ENCODE measurements around the gene ZC3H14.

ZC3H14 gene

DNA sequence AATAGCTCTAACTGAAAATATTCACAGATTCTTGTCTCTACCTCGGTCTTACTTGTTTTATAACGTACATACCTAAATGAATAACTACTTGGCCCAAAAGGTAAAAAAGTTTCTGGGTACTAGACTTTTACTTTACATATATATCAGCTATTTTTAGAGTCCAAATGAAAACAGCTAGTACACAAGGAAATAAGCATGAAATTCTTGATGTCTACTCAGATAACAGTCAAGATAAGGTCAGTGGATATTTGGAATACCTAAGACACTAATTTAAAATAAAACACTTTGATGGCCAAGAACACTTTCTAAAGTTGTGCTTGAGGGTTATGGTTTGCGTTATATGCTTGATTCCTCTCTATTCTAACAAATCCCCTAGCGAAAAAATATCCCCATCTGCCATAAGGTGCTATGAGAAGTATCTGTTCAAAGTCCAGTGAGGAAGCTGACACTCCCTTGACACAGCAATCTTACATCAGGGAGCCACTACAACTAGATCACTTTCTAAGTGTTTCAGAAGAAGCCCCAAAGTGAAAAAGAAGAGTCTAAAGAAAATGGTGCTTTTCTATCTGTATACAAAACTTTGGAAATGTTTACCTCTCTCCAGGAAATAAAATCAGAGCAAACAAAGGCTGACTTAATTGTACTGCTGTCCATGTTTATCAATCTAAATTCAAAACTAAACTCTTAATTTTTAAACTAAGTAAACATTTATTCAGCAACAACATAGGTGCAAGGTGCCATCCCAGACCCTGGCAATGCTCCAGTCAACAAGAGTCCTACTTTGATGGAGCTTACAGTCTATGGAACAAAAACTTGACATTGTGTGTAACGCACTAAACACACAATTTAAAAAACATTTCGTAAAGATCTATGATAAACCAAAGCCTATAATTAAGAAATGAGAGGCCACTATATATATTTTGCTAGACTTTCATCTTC, 19.7 kb upstream of the ZC3H14 start:
- H3K4me3 ChIP-seq (replicated peaks; ENCODE audit: low read depth, low read length): no peak overlapping the region
- no peak for DNase-seq (ENCODE audit: extremely low read depth, low read depth)
- TF ChIP-seq CTCF (IDR thresholded peaks at IDR 0.05; ENCODE audit: low read depth, low read length, missing control alignments): no peak

- no peak for DNase-seq (ENCODE audit: extremely low read depth, low read depth)
- TF ChIP-seq CTCF (IDR thresholded peaks at IDR 0.05; ENCODE audit: low read depth, low read length, missing control alignments): no peak
- H3K4me3 ChIP-seq (replicated peaks; ENCODE audit: low read depth, low read length): no peak overlapping the region
These were observed 17.6 kb upstream of the ZC3H14 start for GRCh38 chr14:88545256-88545655.

- no peak overlapping the region for H3K4me3 ChIP-seq (replicated peaks; ENCODE audit: low read depth, low read length)
- no peak for TF ChIP-seq CTCF (IDR thresholded peaks at IDR 0.05; ENCODE audit: low read depth, low read length, missing control alignments)
- no peak for DNase-seq (ENCODE audit: extremely low read depth, low read depth)
These were observed 16.0 kb upstream of the ZC3H14 start for GRCh38 chr14:88546621-88547385.

DNA sequence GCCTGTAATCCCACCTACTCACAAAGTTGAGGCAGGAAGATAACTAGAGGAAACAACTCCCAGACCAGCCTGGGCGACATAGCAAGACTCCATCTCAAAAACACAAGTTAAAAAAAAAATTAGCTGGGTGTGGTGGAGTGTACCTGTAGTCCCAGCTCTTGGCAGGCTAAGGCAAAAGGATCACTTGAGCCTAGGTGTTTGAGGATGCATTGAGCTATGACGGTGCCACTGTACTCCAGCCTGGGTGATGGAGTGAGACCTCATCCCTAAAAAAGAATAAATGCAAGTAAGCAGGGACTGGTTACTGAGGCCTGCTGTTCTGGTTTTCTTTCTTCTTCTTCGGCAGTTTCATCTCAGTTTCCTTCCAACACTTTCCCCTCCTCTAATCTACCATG, 15.5 kb upstream of the ZC3H14 start:
- DNase-seq (ENCODE audit: extremely low read depth, low read depth): no peak
- TF ChIP-seq CTCF (IDR thresholded peaks at IDR 0.05; ENCODE audit: low read depth, low read length, missing control alignments): no peak
- H3K4me3 ChIP-seq (replicated peaks; ENCODE audit: low read depth, low read length): no peak overlapping the region

- TF ChIP-seq CTCF (IDR thresholded peaks at IDR 0.05; ENCODE audit: low read depth, low read length, missing control alignments): no peak
- DNase-seq (ENCODE audit: extremely low read depth, low read depth): no peak
- H3K4me3 ChIP-seq (replicated peaks; ENCODE audit: low read depth, low read length): no peak overlapping the region
These were observed 12.8 kb upstream of the ZC3H14 start for GRCh38 chr14:88550078-88550477.

DNA sequence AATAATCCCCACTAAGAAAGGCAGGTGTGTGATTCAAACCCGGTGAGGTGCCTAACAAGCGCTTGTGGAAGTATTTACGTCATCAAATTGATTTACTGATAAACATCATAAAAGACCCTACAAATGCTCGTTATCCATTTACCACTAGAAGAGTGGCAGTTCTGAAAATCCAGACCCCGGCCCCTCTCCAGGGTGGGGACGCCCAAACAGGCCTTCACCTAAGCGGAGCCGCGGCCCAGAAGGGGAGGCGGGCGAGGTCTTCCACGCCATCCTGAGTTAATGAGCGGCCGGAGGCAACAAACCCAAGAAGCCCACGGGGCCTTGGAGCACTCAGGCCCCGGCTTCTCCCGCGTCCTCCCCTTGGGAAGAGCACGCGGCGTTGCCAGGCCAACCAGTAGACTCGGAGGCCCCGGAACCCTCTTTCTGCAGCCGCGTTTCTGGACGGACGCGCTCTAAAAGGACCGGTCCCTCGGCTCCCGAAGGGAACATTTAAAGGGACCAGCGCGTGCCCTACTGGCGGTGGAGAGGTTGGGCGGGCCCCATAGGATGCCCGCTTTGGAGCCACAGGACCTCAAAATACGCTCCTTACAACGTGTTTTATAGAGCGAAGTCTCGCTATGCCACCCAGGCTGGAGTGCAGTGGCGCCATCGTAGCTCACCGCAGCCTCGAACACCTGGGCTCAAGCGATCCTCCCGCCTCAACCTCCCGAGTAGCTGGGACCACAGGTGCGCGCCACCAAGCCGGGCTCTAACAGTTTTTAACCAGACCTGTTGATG, 11.6 kb upstream of the ZC3H14 start:
- H3K4me3 ChIP-seq (replicated peaks; ENCODE audit: low read depth, low read length): peak overlapping the region; percentile 87
- TF ChIP-seq CTCF (IDR thresholded peaks at IDR 0.05; ENCODE audit: low read depth, low read length, missing control alignments): peak; percentile 31
- DNase-seq (ENCODE audit: extremely low read depth, low read depth): peak; percentile 65
